NT2/D1 (cell line): Measurements from ENCODE around the gene TBC1D2.

Experiments used
- DNase-seq: peaks from one replicate; pipeline ENCODE4 v3.0.0-alpha.2; 2011; ENCODE audit warnings: low read depth, low spot score
- H3K27me3 ChIP-seq: 2 replicates; pipeline ENCODE4 v1.6.0; 2011; ENCODE audit warnings: mild to moderate bottlenecking; ENCODE audit not compliant: insufficient read length, insufficient read depth
- H3K36me3 ChIP-seq: 2 replicates; pipeline ENCODE4 v1.6.1; 2011; ENCODE audit warnings: mild to moderate bottlenecking, low read length, mixed read lengths; ENCODE audit not compliant: insufficient read depth, insufficient read length
- H3K4me1 ChIP-seq: 2 replicates; pipeline ENCODE4 v1.5.1; 2011; ENCODE audit not compliant: insufficient read depth, insufficient read length
- H3K4me3 ChIP-seq: 2 replicates; pipeline ENCODE4 v1.5.1; 2011; ENCODE audit warnings: low read depth; ENCODE audit not compliant: insufficient read length
- H3K9ac ChIP-seq: 2 replicates; pipeline ENCODE4 v1.6.0; 2011; ENCODE audit warnings: low read depth; ENCODE audit not compliant: insufficient read length
- H3K9me3 ChIP-seq: 2 replicates; pipeline ENCODE4 v1.5.1; 2011; ENCODE audit warnings: mild to moderate bottlenecking, low read length; ENCODE audit not compliant: insufficient read depth
- SUZ12 ChIP-seq: IDR thresholded peaks from 2 replicates; pipeline ENCODE4 v1.6.1; 2011; ENCODE audit not compliant: insufficient read length, insufficient read depth; ENCODE audit errors: extremely low read depth
- YY1 ChIP-seq: IDR thresholded peaks from 2 replicates; pipeline ENCODE4 v1.6.1; 2011; ENCODE audit not compliant: insufficient read length, insufficient read depth
- ZNF274 ChIP-seq: IDR thresholded peaks from 2 replicates; pipeline ENCODE4 v1.6.1; 2011; ENCODE audit warnings: mild to moderate bottlenecking, low read depth, low read length

The TBC1D2 gene

GRCh38 chr9:98215271-98215670 lies 40.2 kb downstream of the TBC1D2 start:
- H3K4me1 ChIP-seq = peaks cover 15% of the 10 kb centered on the region
- H3K9me3 ChIP-seq = no peaks in the 10 kb centered on the region
- peaks cover 44% of the 10 kb centered on the region for H3K36me3 ChIP-seq
- DNase-seq = no peak
- no peak overlapping the region for H3K9ac ChIP-seq
- TF ChIP-seq YY1 (no peak), SUZ12 (no peak), ZNF274 (no peak)
- H3K27me3 ChIP-seq = no peaks in the 10 kb centered on the region
- no peak overlapping the region for H3K4me3 ChIP-seq

- H3K4me1 ChIP-seq = peaks cover 10% of the 10 kb centered on the region
- peaks cover 43% of the 10 kb centered on the region for H3K36me3 ChIP-seq
- TF ChIP-seq SUZ12 (no peak), ZNF274 (no peak), YY1 (no peak)
These were observed 40.6 kb downstream of the TBC1D2 start for GRCh38 chr9:98214811-98215210.

GRCh38 chr9:98211260-98211659 lies 44.2 kb downstream of the TBC1D2 start:
- peak overlapping the region; percentile 54 for H3K9ac ChIP-seq

More at GRCh38 chr9:98214811-98215210, 40.6 kb downstream of the TBC1D2 start:
- no peaks in the 10 kb centered on the region for H3K9me3 ChIP-seq
- H3K27me3 ChIP-seq = no peaks in the 10 kb centered on the region
- no peak overlapping the region for H3K4me3 ChIP-seq
- DNase-seq = no peak
- H3K9ac ChIP-seq = no peak overlapping the region

GRCh38 chr9:98210435-98210834 lies 45.0 kb downstream of the TBC1D2 start:
- H3K4me3 ChIP-seq = no peak overlapping the region
- H3K36me3 ChIP-seq = peaks cover 51% of the 10 kb centered on the region
- H3K27me3 ChIP-seq = no peaks in the 10 kb centered on the region
- no peak for TF ChIP-seq SUZ12
- no peak for TF ChIP-seq YY1
- TF ChIP-seq ZNF274 = no peak
- peak overlapping the region; percentile 65 for H3K9ac ChIP-seq
- no peaks in the 10 kb centered on the region for H3K9me3 ChIP-seq
- H3K4me1 ChIP-seq = peaks cover 6% of the 10 kb centered on the region
- no peak for DNase-seq

More at GRCh38 chr9:98211260-98211659, 44.2 kb downstream of the TBC1D2 start:
- Histone ChIP-seq H3K4me1 (peaks cover 10% of the 10 kb centered on the region), H3K27me3 (no peaks in the 10 kb centered on the region), H3K36me3 (peaks cover 54% of the 10 kb centered on the region), H3K4me3 (no peak overlapping the region), H3K9me3 (no peaks in the 10 kb centered on the region)
- DNase-seq = no peak
- TF ChIP-seq YY1 = no peak
- no peak for TF ChIP-seq ZNF274

- H3K36me3 ChIP-seq = peaks cover 50% of the 10 kb centered on the region
- peaks cover 3% of the 10 kb centered on the region for H3K27me3 ChIP-seq
- no peak overlapping the region for H3K4me3 ChIP-seq
- H3K9me3 ChIP-seq = no peaks in the 10 kb centered on the region
- H3K4me1 ChIP-seq = peaks cover 5% of the 10 kb centered on the region
- DNase-seq = no peak
- H3K9ac ChIP-seq = no peak overlapping the region
- TF ChIP-seq ZNF274 (no peak), SUZ12 (no peak), YY1 (no peak)
These were observed 45.9 kb downstream of the TBC1D2 start for GRCh38 chr9:98209530-98209929.

- Histone ChIP-seq H3K27me3 (peaks cover 3% of the 10 kb centered on the region), H3K36me3 (peaks cover 48% of the 10 kb centered on the region), H3K9me3 (no peaks in the 10 kb centered on the region), H3K4me3 (no peak overlapping the region), H3K9ac (no peak overlapping the region), H3K4me1 (peaks cover 5% of the 10 kb centered on the region)
- TF ChIP-seq SUZ12 (no peak), ZNF274 (no peak), YY1 (no peak)
- no peak for DNase-seq
These were observed 46.8 kb downstream of the TBC1D2 start for GRCh38 chr9:98208635-98209034.

- Histone ChIP-seq H3K27me3 (peaks cover 3% of the 10 kb centered on the region), H3K9me3 (no peaks in the 10 kb centered on the region), H3K4me1 (peaks cover 5% of the 10 kb centered on the region), H3K4me3 (no peak overlapping the region), H3K36me3 (peaks cover 49% of the 10 kb centered on the region), H3K9ac (no peak overlapping the region)
- no peak for DNase-seq
- TF ChIP-seq SUZ12 (no peak), YY1 (no peak), ZNF274 (no peak)
These were observed 47.8 kb downstream of the TBC1D2 start for GRCh38 chr9:98207606-98208005.

- Histone ChIP-seq H3K36me3 (peaks cover 52% of the 10 kb centered on the region), H3K4me3 (no peak overlapping the region), H3K9ac (no peak overlapping the region), H3K9me3 (no peaks in the 10 kb centered on the region), H3K27me3 (peaks cover 3% of the 10 kb centered on the region), H3K4me1 (peaks cover 5% of the 10 kb centered on the region)
- TF ChIP-seq ZNF274 = no peak
- no peak for DNase-seq
These were observed 48.7 kb downstream of the TBC1D2 start for GRCh38 chr9:98206754-98207153.

GRCh38 chr9:98204692-98205091 lies 50.8 kb downstream of the TBC1D2 start:
- H3K36me3 ChIP-seq = peaks cover 37% of the 10 kb centered on the region
- no peak overlapping the region for H3K9ac ChIP-seq
- no peaks in the 10 kb centered on the region for H3K9me3 ChIP-seq
- peaks cover 3% of the 10 kb centered on the region for H3K27me3 ChIP-seq
- H3K4me1 ChIP-seq = peaks cover 9% of the 10 kb centered on the region
- no peak for TF ChIP-seq ZNF274
- no peak for TF ChIP-seq SUZ12
- no peak for TF ChIP-seq YY1
- no peak for DNase-seq
- H3K4me3 ChIP-seq = no peak overlapping the region
